Left ventricle myocardium inferior (tissue), 1 donor: Measurements from ENCODE around the gene SLC41A3. TPM values are rescaled to one million over a fixed set of nuclear protein-coding genes. Genes with fewer than 3 reads are reported as not detected.

ENCODE experiments used
- DNase-seq: peaks from one replicate; pipeline ENCODE4 v3.0.0-alpha.2; 2020
- H3K27ac ChIP-seq: fragments of 200-600 bp; replicated peaks from 2 replicates; pipeline ENCODE4 v1.8.0; 2021
- H3K27me3 ChIP-seq: fragments of 200-600 bp; 2 replicates; pipeline ENCODE4 v1.8.0; 2021; ENCODE audit warnings: low read depth
- H3K36me3 ChIP-seq: fragments of 200-600 bp; 2 replicates; pipeline ENCODE4 v1.8.0; 2021
- H3K4me1 ChIP-seq: fragments of 200-600 bp; 2 replicates; pipeline ENCODE4 v1.8.0; 2021
- H3K4me3 ChIP-seq: fragments of 200-600 bp; 2 replicates; pipeline ENCODE4 v1.8.0; 2021; ENCODE audit warnings: mild to moderate bottlenecking, moderate library complexity
- H3K9me3 ChIP-seq: fragments of 200-600 bp; replicated peaks from 2 replicates; pipeline ENCODE4 v1.8.0; 2021
- intact Hi-C: fragments of 100-400 bp; cut with micrococcal nuclease; formaldehyde crosslinking; loops from one replicate; pipeline ENCODE4 v1.11.0; 2022
- total RNA-seq: library from RNA; stranded (reverse); fragmentation: NEBNext Ultra II Directional; extraction: Animal tissue kit (Norgen Biotek cat#: 25700); gene quantifications from one replicate; pipeline ENCODE4 v1.2.1, GENCODE V29; 2021
- TF ChIP-seq, protein P1 (sequence below): fragments of 200-600 bp; IDR thresholded peaks from 2 replicates; pipeline ENCODE4 v1.8.0; 2021; ENCODE audit warnings: antibody characterized with exemption, mild to moderate bottlenecking, borderline replicate concordance
- donor health status: DM: no; HTN: yes; CAD: no; lungs with severe emphysema.

Gene SLC41A3
- total RNA-seq, 1 donor from 2014 or later: 30.2 TPM

DNA sequence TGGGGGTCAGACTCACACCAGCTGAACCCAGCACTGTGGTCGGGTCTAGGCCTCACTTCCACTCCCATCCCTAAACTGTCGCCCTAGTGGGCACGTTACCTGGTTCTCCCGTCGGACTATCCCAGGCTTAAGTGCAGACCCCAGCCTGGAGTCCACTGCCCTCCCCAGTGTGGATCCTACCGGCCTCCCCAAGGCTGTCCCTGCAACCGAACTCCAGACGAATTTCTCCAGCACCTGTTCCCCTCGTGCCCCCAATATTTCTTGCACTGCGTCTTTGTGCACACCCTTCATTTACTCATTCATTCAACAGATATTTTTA lies 26.5 kb downstream of the SLC41A3 start:
- peak overlapping the region; percentile 83 for H3K27ac ChIP-seq

DNA sequence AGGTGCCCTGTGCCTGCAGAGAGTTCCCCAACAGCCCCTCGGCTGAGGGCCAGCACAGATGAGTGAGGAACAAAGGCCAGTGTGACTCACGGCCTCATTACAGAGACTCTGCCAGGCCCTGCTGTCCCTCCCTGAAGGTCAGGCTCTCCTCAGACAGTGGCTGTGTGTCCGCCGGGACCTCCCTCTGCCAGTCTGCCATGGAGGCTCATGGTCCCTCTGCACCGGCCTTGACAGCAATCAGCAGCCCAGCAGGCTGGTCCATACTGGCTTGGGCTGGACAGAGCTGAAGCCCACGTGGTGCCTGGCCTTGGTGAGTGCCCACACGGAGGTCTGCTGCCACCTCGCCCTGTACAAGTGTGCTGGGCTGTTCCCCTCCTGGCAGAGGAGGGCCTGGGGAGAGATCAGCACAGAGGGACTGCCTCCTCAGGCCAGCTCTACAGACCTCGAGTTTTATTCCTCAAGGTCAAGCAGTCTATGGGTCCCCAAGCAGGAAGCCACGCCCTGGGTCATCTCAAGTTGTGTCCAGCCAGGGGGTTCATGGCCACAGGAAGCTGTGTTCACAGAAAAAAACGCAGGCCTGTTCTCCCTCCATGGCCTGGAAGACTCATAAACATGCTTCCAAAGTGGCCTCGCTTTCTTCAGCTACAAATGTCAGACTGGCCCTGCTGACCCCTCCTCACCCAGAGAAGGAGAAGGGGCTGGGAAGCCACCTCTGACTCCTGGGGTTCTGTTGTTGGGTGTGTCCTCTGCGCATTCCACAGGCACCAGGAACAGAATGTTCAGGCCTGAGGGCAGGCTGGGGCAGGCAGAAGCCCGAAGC lies 27.0 kb downstream of the SLC41A3 start:
- Histone ChIP-seq H3K36me3 (peaks cover 4% of the 10 kb centered on the region), H3K9me3 (no peaks in the 10 kb centered on the region), H3K4me3 (no peak overlapping the region), H3K27me3 (no peaks in the 10 kb centered on the region), H3K4me1 (peaks cover 40% of the 10 kb centered on the region), H3K27ac (peak overlapping the region; percentile 83)
- TF ChIP-seq, protein P1, sequence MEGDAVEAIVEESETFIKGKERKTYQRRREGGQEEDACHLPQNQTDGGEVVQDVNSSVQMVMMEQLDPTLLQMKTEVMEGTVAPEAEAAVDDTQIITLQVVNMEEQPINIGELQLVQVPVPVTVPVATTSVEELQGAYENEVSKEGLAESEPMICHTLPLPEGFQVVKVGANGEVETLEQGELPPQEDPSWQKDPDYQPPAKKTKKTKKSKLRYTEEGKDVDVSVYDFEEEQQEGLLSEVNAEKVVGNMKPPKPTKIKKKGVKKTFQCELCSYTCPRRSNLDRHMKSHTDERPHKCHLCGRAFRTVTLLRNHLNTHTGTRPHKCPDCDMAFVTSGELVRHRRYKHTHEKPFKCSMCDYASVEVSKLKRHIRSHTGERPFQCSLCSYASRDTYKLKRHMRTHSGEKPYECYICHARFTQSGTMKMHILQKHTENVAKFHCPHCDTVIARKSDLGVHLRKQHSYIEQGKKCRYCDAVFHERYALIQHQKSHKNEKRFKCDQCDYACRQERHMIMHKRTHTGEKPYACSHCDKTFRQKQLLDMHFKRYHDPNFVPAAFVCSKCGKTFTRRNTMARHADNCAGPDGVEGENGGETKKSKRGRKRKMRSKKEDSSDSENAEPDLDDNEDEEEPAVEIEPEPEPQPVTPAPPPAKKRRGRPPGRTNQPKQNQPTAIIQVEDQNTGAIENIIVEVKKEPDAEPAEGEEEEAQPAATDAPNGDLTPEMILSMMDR: no peak
- peak; percentile 68 for DNase-seq
- intact Hi-C loops: no loop called here

More for the DNA sequence above, 26.5 kb downstream of the SLC41A3 start:
- no peaks in the 10 kb centered on the region for H3K27me3 ChIP-seq
- no peak overlapping the region for H3K4me3 ChIP-seq
- peaks cover 40% of the 10 kb centered on the region for H3K4me1 ChIP-seq
- TF ChIP-seq, protein P1: no peak
- no peaks in the 10 kb centered on the region for H3K9me3 ChIP-seq
- intact Hi-C loops: no loop called here
- no peak for DNase-seq
- peaks cover 4% of the 10 kb centered on the region for H3K36me3 ChIP-seq

- Histone ChIP-seq H3K27ac (peak overlapping the region; percentile 83), H3K4me3 (peak overlapping the region; percentile 11), H3K9me3 (no peaks in the 10 kb centered on the region), H3K36me3 (peaks cover 4% of the 10 kb centered on the region), H3K4me1 (peaks cover 38% of the 10 kb centered on the region), H3K27me3 (no peaks in the 10 kb centered on the region)
- intact Hi-C loops: no loop called here
- DNase-seq: no peak
- TF ChIP-seq, protein P1: no peak
Measured at GRCh38 chr3:126056088-126056487, 27.8 kb downstream of the SLC41A3 start.

- intact Hi-C loops: no loop called here
- Histone ChIP-seq H3K36me3 (peaks cover 5% of the 10 kb centered on the region), H3K27ac (no peak overlapping the region), H3K4me1 (peaks cover 33% of the 10 kb centered on the region), H3K9me3 (no peaks in the 10 kb centered on the region), H3K4me3 (no peak overlapping the region), H3K27me3 (no peaks in the 10 kb centered on the region)
- TF ChIP-seq, protein P1: no peak
- DNase-seq: no peak
Measured at GRCh38 chr3:126054870-126055269, 29.1 kb downstream of the SLC41A3 start.

GRCh38 chr3:126053949-126054569 lies 29.9 kb downstream of the SLC41A3 start:
- Histone ChIP-seq H3K4me1 (peaks cover 33% of the 10 kb centered on the region), H3K27ac (no peak overlapping the region), H3K27me3 (no peaks in the 10 kb centered on the region), H3K4me3 (no peak overlapping the region), H3K36me3 (peaks cover 10% of the 10 kb centered on the region), H3K9me3 (no peaks in the 10 kb centered on the region)
- TF ChIP-seq, protein P1: no peak
- intact Hi-C loops: no loop called here
- no peak for DNase-seq
